Measurements from ENCODE around the gene TTLL8.

Gene TTLL8

DNA sequence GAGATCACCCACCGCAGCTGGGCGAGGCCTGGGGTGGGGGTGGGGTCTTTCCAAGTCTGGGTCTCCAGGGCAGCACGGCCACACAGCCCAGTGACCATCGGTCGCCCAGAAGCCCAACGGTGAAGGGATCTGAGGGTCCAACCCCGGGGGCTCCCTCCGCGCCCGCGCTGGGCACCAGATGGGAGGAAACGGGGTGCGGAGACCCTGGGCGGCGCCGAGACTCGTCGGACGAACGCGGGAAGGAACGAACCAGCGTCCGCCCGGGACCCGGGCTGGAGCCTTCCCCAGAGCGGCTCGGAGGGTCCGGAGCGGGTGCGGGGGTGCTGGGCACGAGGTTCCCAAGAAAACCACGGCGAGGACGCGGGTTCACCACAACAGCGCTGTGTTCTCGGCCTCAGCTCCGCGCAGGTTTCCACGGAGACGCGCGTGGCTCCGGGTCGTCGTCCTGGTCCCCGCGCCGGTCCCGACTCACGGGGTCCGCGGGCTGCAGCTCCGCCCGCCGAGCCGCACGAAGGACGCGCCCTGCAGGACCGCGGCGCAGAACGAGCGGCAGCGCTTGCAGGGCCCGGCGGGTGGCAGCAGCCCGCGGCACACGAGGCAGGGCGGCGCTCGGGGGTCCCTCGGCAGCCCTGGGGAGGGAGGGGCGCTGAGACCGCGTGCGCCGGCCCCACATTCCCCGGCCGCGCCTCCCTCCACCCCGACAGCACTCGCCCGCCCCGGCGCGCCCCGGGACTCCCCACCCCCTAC is 43.3 kb downstream of the TTLL8 start:
- Histone ChIP-seq H3K9me3 (ENCODE audit: control insufficient read depth, insufficient read depth, low read depth, low read length) (no peaks in the 10 kb centered on the region), H3K4me1 (ENCODE audit: control insufficient read depth, insufficient read depth, low read length) (no peaks in the 10 kb centered on the region), H3K36me3 (ENCODE audit: control insufficient read depth in 2 of 2, insufficient read depth in 1 of 2, low read length in 2 of 2) (no peaks in the 10 kb centered on the region), H3K4me3 (ENCODE audit: low read depth, low read length) (no peak overlapping the region), H3K27ac (ENCODE audit: extremely low read depth, low read depth, low read length) (no peak overlapping the region)
- ChIA-PET POLR2A (no interaction called here), CTCF (no interaction called here)
- TF ChIP-seq, protein P1, sequence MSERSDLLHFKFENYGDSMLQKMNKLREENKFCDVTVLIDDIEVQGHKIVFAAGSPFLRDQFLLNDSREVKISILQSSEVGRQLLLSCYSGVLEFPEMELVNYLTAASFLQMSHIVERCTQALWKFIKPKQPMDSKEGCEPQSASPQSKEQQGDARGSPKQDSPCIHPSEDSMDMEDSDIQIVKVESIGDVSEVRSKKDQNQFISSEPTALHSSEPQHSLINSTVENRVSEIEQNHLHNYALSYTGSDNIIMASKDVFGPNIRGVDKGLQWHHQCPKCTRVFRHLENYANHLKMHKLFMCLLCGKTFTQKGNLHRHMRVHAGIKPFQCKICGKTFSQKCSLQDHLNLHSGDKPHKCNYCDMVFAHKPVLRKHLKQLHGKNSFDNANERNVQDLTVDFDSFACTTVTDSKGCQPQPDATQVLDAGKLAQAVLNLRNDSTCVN (tag by site-specific recombination; optimal IDR thresholded peaks at IDR 0.05), result no peak
- TF ChIP-seq SCRT1 (tag by site-specific recombination; IDR thresholded peaks at IDR 0.05; ENCODE audit: borderline replicate concordance), result no peak

DNA sequence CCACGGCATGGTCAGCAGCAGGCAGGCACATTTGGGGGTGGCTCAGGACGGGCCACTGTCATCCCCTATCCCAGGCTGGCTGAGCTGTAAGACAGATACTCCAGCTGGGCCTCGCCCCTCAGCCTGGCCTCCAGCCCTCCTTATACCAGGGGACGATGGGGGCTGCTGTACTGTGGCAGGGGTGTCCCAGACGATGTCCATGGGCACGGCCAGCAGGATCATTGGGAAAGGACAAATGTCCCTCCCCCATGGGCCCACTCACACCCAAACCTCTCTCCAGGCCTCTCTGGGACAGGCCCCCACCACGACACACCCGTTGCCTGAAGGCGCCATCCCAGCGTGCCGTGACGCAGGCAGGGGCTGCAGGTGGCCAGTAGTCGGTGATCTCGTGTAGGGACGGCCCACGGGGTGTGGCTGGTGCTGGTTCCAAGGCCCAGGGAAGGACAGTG is 44.0 kb downstream of the TTLL8 start:
- no peaks in the 10 kb centered on the region for H3K36me3 ChIP-seq (ENCODE audit: control insufficient read depth in 2 of 2, insufficient read depth in 1 of 2, low read length in 2 of 2)
- ChIA-PET POLR2A (no interaction called here), CTCF (no interaction called here)
- H3K27ac ChIP-seq (ENCODE audit: extremely low read depth, low read depth, low read length), result no peak overlapping the region
- TF ChIP-seq, protein P2, sequence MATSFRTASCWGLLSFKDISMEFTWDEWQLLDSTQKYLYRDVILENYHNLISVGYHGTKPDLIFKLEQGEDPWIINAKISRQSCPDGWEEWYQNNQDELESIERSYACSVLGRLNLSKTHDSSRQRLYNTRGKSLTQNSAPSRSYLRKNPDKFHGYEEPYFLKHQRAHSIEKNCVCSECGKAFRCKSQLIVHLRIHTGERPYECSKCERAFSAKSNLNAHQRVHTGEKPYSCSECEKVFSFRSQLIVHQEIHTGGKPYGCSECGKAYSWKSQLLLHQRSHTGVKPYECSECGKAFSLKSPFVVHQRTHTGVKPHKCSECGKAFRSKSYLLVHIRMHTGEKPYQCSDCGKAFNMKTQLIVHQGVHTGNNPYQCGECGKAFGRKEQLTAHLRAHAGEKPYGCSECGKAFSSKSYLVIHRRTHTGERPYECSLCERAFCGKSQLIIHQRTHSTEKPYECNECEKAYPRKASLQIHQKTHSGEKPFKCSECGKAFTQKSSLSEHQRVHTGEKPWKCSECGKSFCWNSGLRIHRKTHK (tag by site-specific recombination; IDR thresholded peaks at IDR 0.05), result no peak
- TF ChIP-seq SP3 (tag by site-specific recombination; IDR thresholded peaks at IDR 0.05) (no peak), ZNF785 (tag by site-specific recombination; IDR thresholded peaks at IDR 0.05) (no peak), KLF1 (tag by site-specific recombination; IDR thresholded peaks at IDR 0.05) (peak; percentile 43), ZNF776 (tag by site-specific recombination; IDR thresholded peaks at IDR 0.05; ENCODE audit: borderline replicate concordance) (no peak)
- TF ChIP-seq, protein P1 (tag by site-specific recombination; optimal IDR thresholded peaks at IDR 0.05), result no peak
- TF ChIP-seq, protein P3, sequence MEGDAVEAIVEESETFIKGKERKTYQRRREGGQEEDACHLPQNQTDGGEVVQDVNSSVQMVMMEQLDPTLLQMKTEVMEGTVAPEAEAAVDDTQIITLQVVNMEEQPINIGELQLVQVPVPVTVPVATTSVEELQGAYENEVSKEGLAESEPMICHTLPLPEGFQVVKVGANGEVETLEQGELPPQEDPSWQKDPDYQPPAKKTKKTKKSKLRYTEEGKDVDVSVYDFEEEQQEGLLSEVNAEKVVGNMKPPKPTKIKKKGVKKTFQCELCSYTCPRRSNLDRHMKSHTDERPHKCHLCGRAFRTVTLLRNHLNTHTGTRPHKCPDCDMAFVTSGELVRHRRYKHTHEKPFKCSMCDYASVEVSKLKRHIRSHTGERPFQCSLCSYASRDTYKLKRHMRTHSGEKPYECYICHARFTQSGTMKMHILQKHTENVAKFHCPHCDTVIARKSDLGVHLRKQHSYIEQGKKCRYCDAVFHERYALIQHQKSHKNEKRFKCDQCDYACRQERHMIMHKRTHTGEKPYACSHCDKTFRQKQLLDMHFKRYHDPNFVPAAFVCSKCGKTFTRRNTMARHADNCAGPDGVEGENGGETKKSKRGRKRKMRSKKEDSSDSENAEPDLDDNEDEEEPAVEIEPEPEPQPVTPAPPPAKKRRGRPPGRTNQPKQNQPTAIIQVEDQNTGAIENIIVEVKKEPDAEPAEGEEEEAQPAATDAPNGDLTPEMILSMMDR (tag by site-specific recombination; IDR thresholded peaks at IDR 0.05), result no peak
- no peaks in the 10 kb centered on the region for H3K4me1 ChIP-seq (ENCODE audit: control insufficient read depth, insufficient read depth, low read length)
- H3K4me3 ChIP-seq (ENCODE audit: low read depth, low read length), result no peak overlapping the region
- no peaks in the 10 kb centered on the region for H3K9me3 ChIP-seq (ENCODE audit: control insufficient read depth, insufficient read depth, low read depth, low read length)

DNA sequence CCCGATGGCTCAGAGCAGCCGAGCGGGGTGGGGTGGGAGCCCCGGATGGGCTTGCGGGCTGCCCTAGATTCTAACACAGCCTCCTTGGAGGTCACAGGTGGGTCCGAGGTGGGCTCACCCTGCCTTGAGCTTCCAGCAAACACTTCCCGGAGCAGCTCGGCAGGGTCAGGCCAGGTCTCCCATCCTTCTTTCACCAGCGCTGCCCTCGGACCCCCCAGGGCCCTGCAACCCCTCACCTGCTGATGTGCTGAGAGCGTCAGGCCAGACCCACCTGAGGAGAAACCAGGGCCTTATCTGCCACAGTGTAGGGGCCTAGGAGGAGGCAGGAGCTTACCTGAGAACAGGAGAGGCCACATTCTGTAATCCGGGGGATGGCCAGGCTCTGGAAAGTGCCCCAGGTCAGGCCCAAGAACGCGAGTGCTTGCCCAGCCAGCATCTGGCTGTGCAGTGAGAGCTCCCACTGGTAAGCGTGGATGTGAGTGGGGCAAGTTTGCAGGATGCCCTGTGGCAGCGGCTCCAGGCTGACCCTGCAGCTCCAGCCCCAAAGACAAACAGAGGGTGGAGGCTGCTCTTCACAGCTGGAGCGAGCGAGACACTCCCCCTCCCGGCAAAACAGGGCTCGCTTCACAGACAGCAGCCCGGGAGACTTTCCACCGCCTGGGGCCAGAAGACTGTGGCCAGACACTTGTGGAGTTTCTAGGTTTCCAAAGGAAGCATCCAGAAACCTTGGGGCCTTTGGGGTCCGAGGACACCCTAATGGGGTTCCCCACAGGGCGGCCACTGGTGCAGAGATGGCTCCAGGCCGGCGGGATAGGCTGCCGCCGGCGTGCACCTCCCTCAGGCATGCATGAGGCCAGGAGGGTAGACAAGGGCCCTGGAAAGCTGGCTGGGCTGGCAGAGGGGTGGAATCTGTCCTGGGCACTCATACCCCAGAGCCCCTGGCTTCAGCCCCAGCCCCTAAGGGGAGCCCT is 45.6 kb downstream of the TTLL8 start, which contains the start of gene IL17REL:
Gene IL17REL (minus strand): TSS at position 555 of the 971 bp plus-strand sequence. CDS start 119 bp downstream, at position 436.
- Histone ChIP-seq H3K4me3 (ENCODE audit: low read depth, low read length) (no peak within 1 kb of the TSS), H3K4me1 (ENCODE audit: control insufficient read depth, insufficient read depth, low read length) (no peaks in the 10 kb centered on the region), H3K36me3 (ENCODE audit: control insufficient read depth in 2 of 2, insufficient read depth in 1 of 2, low read length in 2 of 2) (no peaks in the 10 kb centered on the region), H3K9me3 (ENCODE audit: control insufficient read depth, insufficient read depth, low read depth, low read length) (no peaks in the 10 kb centered on the region), H3K27ac (ENCODE audit: extremely low read depth, low read depth, low read length) (no peak within 1 kb of the TSS)
- ChIA-PET CTCF (no interaction called here), POLR2A (interaction anchor here (1.0 kb wide), 1 partner anchor 9 kb away, joined by 3 read pairs; no protein-coding TSS in a partner anchor)
- no peak for TF ChIP-seq ZNF670 (tag by site-specific recombination; IDR thresholded peaks at IDR 0.05; ENCODE audit: low read depth)
- no peak for TF ChIP-seq KLF8 (tag by site-specific recombination; IDR thresholded peaks at IDR 0.05)
- 0 out of 2 replicates have a peak, but pooled peaks have one; percentile 18 for TF ChIP-seq ZIC2 (tag by site-specific recombination; IDR thresholded peaks at IDR 0.05)
- TF ChIP-seq ZNF214 (tag by site-specific recombination; IDR thresholded peaks at IDR 0.05; ENCODE audit: borderline replicate concordance), result no peak
- TF ChIP-seq, protein P4, sequence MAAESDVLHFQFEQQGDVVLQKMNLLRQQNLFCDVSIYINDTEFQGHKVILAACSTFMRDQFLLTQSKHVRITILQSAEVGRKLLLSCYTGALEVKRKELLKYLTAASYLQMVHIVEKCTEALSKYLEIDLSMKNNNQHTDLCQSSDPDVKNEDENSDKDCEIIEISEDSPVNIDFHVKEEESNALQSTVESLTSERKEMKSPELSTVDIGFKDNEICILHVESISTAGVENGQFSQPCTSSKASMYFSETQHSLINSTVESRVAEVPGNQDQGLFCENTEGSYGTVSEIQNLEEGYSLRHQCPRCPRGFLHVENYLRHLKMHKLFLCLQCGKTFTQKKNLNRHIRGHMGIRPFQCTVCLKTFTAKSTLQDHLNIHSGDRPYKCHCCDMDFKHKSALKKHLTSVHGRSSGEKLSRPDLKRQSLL (tag by site-specific recombination; IDR thresholded peaks at IDR 0.05), result no peak
- TF ChIP-seq, protein P5, sequence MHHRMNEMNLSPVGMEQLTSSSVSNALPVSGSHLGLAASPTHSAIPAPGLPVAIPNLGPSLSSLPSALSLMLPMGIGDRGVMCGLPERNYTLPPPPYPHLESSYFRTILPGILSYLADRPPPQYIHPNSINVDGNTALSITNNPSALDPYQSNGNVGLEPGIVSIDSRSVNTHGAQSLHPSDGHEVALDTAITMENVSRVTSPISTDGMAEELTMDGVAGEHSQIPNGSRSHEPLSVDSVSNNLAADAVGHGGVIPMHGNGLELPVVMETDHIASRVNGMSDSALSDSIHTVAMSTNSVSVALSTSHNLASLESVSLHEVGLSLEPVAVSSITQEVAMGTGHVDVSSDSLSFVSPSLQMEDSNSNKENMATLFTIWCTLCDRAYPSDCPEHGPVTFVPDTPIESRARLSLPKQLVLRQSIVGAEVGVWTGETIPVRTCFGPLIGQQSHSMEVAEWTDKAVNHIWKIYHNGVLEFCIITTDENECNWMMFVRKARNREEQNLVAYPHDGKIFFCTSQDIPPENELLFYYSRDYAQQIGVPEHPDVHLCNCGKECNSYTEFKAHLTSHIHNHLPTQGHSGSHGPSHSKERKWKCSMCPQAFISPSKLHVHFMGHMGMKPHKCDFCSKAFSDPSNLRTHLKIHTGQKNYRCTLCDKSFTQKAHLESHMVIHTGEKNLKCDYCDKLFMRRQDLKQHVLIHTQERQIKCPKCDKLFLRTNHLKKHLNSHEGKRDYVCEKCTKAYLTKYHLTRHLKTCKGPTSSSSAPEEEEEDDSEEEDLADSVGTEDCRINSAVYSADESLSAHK (tag by site-specific recombination; IDR thresholded peaks at IDR 0.05), result peak; percentile 64; the same call in 1 of the 2 replicates
- TF ChIP-seq KLF7 (tag by site-specific recombination; IDR thresholded peaks at IDR 0.05; ENCODE audit: borderline replicate concordance), result no peak
- no peak for TF ChIP-seq OSR2 (tag by site-specific recombination; IDR thresholded peaks at IDR 0.05)
- TF ChIP-seq ZNF660 (tag by site-specific recombination; IDR thresholded peaks at IDR 0.05), result no peak
- 0 out of 2 replicates have a peak, but pooled peaks have one; percentile 14 for TF ChIP-seq ZNF341 (tag by site-specific recombination; IDR thresholded peaks at IDR 0.05; ENCODE audit: low read depth)

All from HEK293 (cell line).